Memory B cell (primary cell): Measurements from ENCODE around the gene SBF2.

ENCODE experiments used
- ATAC-seq: fragments of 150-1000 bp; cut with Tn5 transposase; 2 replicates; pipeline ENCODE4 v1.10.0; 2021; ENCODE audit warnings: low read depth, mild to moderate bottlenecking, moderate library complexity
- DNase-seq, 2 donors: peaks; one replicate each; pipeline ENCODE4 v3.0.0; 2022; ENCODE audit warnings: low spot score in 2 of 2
- H3K27ac Mint-ChIP-seq: one replicate; pipeline ENCODE4 v1.8.0; 2022; ENCODE audit warnings: mild to moderate bottlenecking, moderate library complexity, mixed read lengths
- H3K27me3 Mint-ChIP-seq: one replicate; pipeline ENCODE4 v1.8.0; 2022; ENCODE audit warnings: mixed read lengths
- H3K36me3 Mint-ChIP-seq: one replicate; pipeline ENCODE4 v1.8.0; 2022; ENCODE audit warnings: mild to moderate bottlenecking, mixed read lengths
- H3K4me1 Mint-ChIP-seq: one replicate; pipeline ENCODE4 v1.8.0; 2022; ENCODE audit warnings: mixed read lengths
- H3K4me3 Mint-ChIP-seq: one replicate; pipeline ENCODE4 v1.8.0; 2022; ENCODE audit warnings: mild to moderate bottlenecking, moderate library complexity, mixed read lengths
- H3K9me3 Mint-ChIP-seq: one replicate; pipeline ENCODE4 v1.8.0; 2022; ENCODE audit warnings: mixed read lengths

Gene SBF2

GRCh38 chr11:10309163-10310093, 15.4 kb upstream of the SBF2 start:
- Mint-ChIP-seq H3K27me3 (peaks cover 9% of the 10 kb centered on the region), H3K4me1 (peaks cover 21% of the 10 kb centered on the region)
- no peak for ATAC-seq

GRCh38 chr11:10308201-10308954, 14.4 kb upstream of the SBF2 start:
- H3K36me3 Mint-ChIP-seq: no peaks in the 10 kb centered on the region
- ATAC-seq (no peak), DNase-seq (no peak)
- H3K9me3 Mint-ChIP-seq: no peaks in the 10 kb centered on the region
- peaks cover 26% of the 10 kb centered on the region for H3K4me1 Mint-ChIP-seq
- peak overlapping the region; percentile 96 for H3K4me3 Mint-ChIP-seq
- H3K27ac Mint-ChIP-seq: peak overlapping the region; percentile 32
- peaks cover 8% of the 10 kb centered on the region for H3K27me3 Mint-ChIP-seq

More at GRCh38 chr11:10309163-10310093, 15.4 kb upstream of the SBF2 start:
- Mint-ChIP-seq H3K27ac (no peak overlapping the region), H3K9me3 (no peaks in the 10 kb centered on the region), H3K36me3 (no peaks in the 10 kb centered on the region), H3K4me3 (no peak overlapping the region)
- DNase-seq: no peak

- Mint-ChIP-seq H3K4me1 (peaks cover 28% of the 10 kb centered on the region), H3K9me3 (no peaks in the 10 kb centered on the region), H3K4me3 (peak overlapping the region; percentile 96), H3K27me3 (peaks cover 8% of the 10 kb centered on the region), H3K27ac (peak overlapping the region; percentile 32), H3K36me3 (no peaks in the 10 kb centered on the region)
- DNase-seq: peak; percentile 85 to 88
- ATAC-seq: peak; percentile 71
Observed at GRCh38 chr11:10307400-10308200, 13.6 kb upstream of the SBF2 start.

GRCh38 chr11:10307022-10307399, 13.0 kb upstream of the SBF2 start:
- ATAC-seq (peak; percentile 12), DNase-seq (no peak)
- peaks cover 8% of the 10 kb centered on the region for H3K27me3 Mint-ChIP-seq

GRCh38 chr11:10305964-10306918, 12.2 kb upstream of the SBF2 start:
- no peaks in the 10 kb centered on the region for H3K36me3 Mint-ChIP-seq
- H3K9me3 Mint-ChIP-seq: no peaks in the 10 kb centered on the region
- ATAC-seq (no peak), DNase-seq (peak in 1 of 2 donors; percentile 42)
- H3K27ac Mint-ChIP-seq: peak overlapping the region; percentile 32
- H3K4me1 Mint-ChIP-seq: peaks cover 28% of the 10 kb centered on the region
- H3K4me3 Mint-ChIP-seq: peak overlapping the region; percentile 96
- peaks cover 8% of the 10 kb centered on the region for H3K27me3 Mint-ChIP-seq

More at GRCh38 chr11:10307022-10307399, 13.0 kb upstream of the SBF2 start:
- peaks cover 28% of the 10 kb centered on the region for H3K4me1 Mint-ChIP-seq
- peak overlapping the region; percentile 32 for H3K27ac Mint-ChIP-seq
- H3K4me3 Mint-ChIP-seq: peak overlapping the region; percentile 96
- H3K36me3 Mint-ChIP-seq: no peaks in the 10 kb centered on the region
- H3K9me3 Mint-ChIP-seq: no peaks in the 10 kb centered on the region

- peaks cover 28% of the 10 kb centered on the region for H3K4me1 Mint-ChIP-seq
- ATAC-seq (no peak), DNase-seq (peak in 1 of 2 donors; percentile 53)
- H3K9me3 Mint-ChIP-seq: no peaks in the 10 kb centered on the region
- no peak overlapping the region for H3K27ac Mint-ChIP-seq
- no peaks in the 10 kb centered on the region for H3K36me3 Mint-ChIP-seq
- H3K27me3 Mint-ChIP-seq: peaks cover 8% of the 10 kb centered on the region
- H3K4me3 Mint-ChIP-seq: peak overlapping the region; percentile 96
Observed at GRCh38 chr11:10305262-10305963, 11.4 kb upstream of the SBF2 start.

GRCh38 chr11:10304495-10305261, 10.7 kb upstream of the SBF2 start, which contains the start of gene ADM:
TSS of gene ADM (plus strand) at chr11:10305073. CDS start at chr11:10305701, 628 bp downstream.
- Mint-ChIP-seq H3K36me3 (no peaks in the 10 kb centered on the region), H3K9me3 (no peaks in the 10 kb centered on the region), H3K4me3 (peak within 1 kb of the TSS; percentile 96), H3K27ac (peak within 1 kb of the TSS; percentile 70), H3K4me1 (peaks cover 28% of the 10 kb centered on the region), H3K27me3 (peaks cover 8% of the 10 kb centered on the region)
- ATAC-seq (peak; percentile 31), DNase-seq (peak in 1 of 2 donors; percentile 47)

- peak overlapping the region; percentile 70 for H3K27ac Mint-ChIP-seq
- DNase-seq: peak in 1 of 2 donors; percentile 48
- H3K36me3 Mint-ChIP-seq: no peaks in the 10 kb centered on the region
- H3K27me3 Mint-ChIP-seq: peaks cover 8% of the 10 kb centered on the region
- peak overlapping the region; percentile 96 for H3K4me3 Mint-ChIP-seq
- peaks cover 28% of the 10 kb centered on the region for H3K4me1 Mint-ChIP-seq
- peak; percentile 13 for ATAC-seq
- H3K9me3 Mint-ChIP-seq: no peaks in the 10 kb centered on the region
Observed at GRCh38 chr11:10303558-10304363, 9.7 kb upstream of the SBF2 start.

GRCh38 chr11:10302744-10303557, 8.9 kb upstream of the SBF2 start:
- ATAC-seq: peak; percentile 33
- Mint-ChIP-seq H3K4me3 (peak overlapping the region; percentile 96), H3K9me3 (no peaks in the 10 kb centered on the region), H3K4me1 (peaks cover 28% of the 10 kb centered on the region), H3K27ac (peak overlapping the region; percentile 70), H3K36me3 (no peaks in the 10 kb centered on the region), H3K27me3 (peaks cover 5% of the 10 kb centered on the region)
- peak in 1 of 2 donors; percentile 58 for DNase-seq

GRCh38 chr11:10302359-10302743, 8.3 kb upstream of the SBF2 start:
- H3K4me3 Mint-ChIP-seq: peak overlapping the region; percentile 96
- no peak for ATAC-seq
- no peaks in the 10 kb centered on the region for H3K36me3 Mint-ChIP-seq
- peak overlapping the region; percentile 70 for H3K27ac Mint-ChIP-seq
- H3K9me3 Mint-ChIP-seq: no peaks in the 10 kb centered on the region
- peaks cover 30% of the 10 kb centered on the region for H3K4me1 Mint-ChIP-seq
- H3K27me3 Mint-ChIP-seq: peaks cover 9% of the 10 kb centered on the region
- DNase-seq: no peak
